CD4-positive, alpha-beta T cell treated with Interleukin-2 at 100 ng/mL for 4 hours (primary cell): ENCODE data around the gene MYO18A.

Source experiments
- DNase-seq: peaks from one replicate; pipeline ENCODE4 v3.0.0-alpha.2; 2020; ENCODE audit warnings: low spot score

Gene MYO18A

DNA sequence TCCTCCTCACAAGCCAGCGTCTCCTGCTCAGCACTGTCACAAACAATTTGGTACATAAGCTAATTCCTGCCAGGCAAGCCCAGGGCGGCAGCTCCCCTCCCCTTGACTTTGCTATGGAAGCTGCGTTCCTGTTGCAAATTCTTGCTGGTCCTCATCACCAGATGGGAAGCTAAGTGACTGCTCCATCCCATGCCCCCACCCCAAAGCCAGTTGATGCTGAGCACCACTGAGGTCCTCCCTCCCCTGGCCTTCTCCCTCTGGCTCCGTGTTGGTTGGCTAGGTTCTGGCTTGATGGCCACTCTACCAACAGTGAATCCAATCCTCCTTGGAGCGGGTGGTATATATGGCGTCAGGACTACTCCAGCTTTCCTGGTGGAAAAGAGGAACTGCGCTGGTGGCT, 102.9 kb downstream of the MYO18A start:
- DNase-seq: no peak

DNA sequence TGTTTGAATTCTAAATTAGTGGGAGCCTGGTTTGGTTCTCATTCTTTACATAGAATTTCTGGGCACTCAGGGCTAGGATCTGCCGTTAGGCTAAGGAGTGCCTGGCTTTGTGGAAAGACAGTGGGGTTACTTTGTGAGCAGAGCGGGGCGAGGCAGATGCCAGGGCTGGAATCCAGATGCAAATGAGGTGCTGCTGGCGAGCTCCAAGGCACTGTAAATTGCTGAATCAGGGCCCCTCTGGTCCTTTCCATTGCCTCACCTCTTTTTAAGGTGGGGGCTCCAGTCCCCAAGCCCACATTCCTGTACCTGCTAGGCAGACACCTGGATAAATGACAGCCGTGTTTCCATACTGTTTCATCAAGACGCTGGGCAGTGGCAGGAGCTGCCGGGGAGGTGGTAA, 103.5 kb downstream of the MYO18A start:
- no peak for DNase-seq

DNA sequence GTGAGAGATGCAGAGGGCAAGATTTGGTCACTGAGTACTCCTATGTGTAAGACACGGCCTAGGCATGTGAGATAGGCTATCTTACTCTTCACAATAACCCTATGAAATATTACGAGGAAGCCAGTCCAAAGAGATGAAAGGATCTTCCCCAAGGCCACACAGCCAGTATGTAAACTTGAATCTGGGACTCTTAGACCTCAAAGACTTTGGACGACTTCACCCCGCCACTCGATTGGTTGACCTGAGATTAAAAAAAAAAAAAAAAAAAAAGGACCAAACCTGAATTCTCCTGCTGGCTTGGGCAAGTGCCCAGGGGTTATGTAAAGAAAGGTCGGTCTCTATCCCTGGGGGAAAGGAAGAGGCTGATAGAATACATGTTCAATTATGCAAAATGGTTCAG, 104.1 kb downstream of the MYO18A start:
- DNase-seq: no peak

DNA sequence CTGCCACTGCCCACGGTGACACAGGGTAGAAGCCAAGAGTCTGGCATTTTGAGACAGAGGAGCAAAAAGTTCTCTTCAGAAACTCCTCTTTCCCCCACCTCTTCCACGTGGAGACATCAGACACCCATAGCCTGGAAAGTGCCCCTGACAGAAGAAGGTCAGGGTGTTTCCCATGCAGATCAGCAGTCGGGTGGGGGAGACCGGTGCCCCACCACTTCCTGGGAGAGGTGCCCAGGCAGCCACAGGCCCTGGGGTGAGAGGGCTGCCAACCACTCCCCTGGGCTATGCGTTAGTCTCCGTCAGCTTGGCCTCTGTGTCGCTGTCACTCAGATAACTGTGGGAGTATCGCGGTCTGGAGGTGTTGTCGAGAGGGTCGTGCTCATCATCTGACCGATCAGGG, 105.7 kb downstream of the MYO18A start:
- DNase-seq: no peak

DNA sequence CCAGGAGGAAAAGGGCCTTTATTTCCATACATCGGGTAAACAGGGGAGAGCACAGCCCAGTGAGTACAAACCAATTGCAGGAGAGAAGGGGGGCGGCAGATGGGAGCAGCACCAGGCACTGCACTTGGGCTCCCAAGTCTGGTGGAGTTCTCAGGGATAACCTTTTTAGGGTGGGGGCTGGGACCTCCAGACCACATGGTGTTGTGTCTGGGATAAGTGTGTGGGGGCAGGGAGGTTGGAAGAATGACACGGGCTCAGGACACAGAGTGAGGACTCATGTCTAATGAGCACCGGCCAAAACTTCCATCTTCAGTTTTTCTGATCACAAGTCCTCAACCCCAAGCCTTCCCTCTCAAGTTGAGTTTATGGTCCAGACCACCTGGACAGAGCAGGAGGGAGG, 106.7 kb downstream of the MYO18A start:
- no peak for DNase-seq

DNA sequence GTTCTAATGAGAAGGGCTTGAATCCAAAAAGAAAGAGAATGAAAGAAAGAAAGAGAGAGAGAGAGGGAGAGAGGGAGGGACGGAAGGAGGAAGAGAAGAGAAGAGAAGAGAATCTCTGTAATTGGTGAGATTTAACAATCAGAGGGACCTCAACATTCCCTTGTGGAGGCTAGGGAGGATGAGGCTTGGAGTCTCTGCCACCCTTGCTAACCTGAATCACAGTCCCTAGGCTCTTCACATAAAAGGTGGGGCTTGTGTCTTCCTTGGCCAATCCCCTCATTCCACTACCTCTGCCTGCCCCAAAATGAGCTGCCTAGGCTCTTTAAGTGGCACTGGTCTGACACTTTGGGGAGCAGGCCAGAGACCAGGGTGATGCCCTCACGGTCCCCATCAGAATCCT, 107.2 kb downstream of the MYO18A start:
- no peak for DNase-seq

DNA sequence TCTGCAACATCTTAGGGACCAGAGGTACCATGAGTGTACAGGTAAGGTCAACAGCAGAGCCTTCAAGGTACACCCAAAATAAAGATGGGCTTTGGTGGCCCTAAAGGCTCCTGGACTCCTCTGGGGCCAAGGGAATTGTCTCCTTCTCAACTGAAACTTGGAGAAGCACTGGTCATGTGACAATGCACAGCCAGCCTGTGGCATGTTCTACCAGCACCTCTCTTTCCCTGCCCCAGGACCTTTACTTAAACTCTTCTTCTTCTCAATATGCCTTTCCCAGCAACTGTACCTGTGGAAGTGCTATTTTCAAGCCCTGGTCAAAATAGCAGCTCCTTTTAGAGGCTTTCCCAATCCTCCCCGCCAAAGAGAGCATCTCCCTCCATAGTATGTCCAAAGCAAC, 108.9 kb downstream of the MYO18A start:
- DNase-seq: no peak

DNA sequence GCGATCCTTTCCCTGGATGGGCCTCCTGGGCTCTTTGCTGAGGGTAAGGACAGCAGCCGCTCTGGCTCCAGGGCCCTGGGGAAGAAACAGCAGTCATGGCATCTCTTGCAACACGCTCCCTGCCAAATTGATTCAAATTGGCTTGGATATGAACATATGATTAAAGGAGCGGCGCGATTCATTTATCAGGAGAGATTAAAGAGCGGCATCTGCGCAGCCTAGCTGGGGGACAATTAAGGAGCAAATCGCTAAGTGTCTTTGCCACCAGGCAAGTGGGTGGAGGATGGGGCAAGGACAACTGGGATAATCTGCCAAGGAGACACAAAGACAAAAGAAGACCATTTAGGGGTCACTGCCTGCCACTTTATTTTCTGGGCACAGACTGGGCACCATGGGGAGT, 109.4 kb downstream of the MYO18A start:
- DNase-seq: no peak

DNA sequence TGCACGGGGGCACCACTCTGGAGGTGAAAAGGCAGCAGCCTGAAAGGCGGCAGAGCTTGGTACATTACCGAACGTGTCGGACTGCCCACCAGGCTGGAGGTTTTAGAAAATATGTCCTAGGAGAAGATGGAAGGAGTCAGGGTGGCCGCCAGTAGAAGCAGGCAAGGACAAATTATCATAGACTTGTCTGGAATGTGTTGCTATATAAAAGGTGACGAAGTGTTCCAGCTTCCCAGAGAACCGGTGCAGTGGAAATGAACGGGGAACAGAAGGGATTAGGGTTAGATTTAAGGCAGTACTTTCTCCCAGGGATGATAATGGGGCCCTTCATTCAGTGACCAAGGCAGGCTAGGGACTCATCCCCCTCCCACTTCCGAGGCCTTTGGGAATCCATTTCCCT, 109.9 kb downstream of the MYO18A start:
- no peak for DNase-seq

DNA sequence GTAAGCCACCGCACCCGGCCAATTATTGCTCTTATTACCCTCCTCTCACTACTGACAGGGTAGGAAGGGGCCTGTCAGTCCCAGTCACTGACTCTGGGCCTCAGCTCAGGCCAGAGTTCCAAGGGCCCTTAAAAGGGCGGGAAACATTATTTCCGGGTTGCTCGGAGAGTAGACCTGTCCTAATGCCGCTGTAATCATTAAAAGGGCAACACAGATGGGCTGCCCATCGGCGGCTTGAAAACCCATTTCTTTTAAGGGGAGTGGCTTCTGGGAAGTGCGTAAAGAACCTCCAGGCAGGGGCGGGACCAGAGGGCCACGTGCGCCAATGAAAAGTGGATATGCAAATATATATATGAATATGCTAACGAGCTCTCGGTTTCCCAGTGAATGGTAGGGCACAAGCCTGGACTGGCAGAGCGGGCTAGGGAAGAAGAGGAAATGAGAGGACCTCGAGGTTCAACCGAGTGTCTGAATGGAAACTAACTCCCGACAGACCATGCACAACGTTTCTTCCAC, 110.6 kb downstream of the MYO18A start:
- DNase-seq: no peak

DNA sequence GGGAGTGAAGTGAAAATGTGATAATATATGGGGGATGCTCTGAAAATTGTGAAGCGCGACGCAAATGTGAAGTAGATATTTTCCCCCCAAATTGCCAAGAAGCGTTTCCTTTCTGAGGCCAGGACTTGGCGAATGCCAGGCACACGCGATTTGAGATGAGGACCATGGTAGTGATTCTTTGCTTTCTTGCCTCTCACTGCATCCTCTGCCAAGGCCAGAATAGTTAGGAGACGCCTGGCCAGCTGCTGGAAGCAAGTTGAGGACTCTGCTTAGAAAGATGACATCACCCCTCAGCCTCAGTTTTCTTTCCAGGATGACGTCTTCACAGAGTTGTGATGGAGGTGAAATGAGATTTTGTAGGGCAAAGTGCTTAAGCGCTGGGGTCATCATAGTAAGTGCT, 111.4 kb downstream of the MYO18A start:
- no peak for DNase-seq

DNA sequence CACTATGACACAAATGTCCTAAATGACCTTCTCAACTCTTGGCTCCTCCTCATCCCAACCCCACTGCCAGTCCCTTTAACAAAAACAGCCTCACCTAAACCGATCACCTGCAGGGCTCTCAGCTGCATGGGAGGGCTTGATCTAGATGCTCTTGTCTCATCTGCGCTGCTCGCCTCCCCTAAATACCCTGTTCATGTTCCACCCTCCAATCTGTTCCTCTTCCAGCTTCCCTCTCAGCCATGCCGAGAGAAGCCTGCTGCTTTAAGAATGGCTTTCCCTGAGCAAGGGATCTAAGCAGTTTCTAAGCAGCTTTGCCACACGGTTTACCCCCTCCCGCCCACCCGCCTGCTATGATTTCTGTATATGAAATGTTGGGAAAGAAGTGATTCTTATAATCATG, 113.6 kb downstream of the MYO18A start:
- no peak for DNase-seq

DNA sequence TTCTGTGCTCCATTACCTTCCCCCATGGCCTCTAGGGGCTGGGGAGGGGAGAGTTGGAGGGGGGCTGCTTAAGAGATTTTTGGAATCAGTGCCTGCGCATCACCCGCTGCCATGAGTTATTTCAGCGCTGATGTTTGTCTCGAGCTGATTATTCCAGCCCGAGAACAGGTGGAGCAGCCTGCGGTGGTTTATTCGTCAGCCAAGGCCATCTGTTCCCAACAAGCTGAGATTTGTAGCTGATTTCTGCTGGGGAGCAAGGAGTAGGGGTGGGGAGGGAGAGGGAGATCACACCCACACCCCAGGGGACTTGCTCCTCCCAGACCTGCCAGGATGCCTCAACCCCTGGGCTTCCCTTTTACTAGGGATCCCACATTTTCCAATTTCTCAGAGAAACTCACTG, 114.2 kb downstream of the MYO18A start:
- DNase-seq: no peak

DNA sequence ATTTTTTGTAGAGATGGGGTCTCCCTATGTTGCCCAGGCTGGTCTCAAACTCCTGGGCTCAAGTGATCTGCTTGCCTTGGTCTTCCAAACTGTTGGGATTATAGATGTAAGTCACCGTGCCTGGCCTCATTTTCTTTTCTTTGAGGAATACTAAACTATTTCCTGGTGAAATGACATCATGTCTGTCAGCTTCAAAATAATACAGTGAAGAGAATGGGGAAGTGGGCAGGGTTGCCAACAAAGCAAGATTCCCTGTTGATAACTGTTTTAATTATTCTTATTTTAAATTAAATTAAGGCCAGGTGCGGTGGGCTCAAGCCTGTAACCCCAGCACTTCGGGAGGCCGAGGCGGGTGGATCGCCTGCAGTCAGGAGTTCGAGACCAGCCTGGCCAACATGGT, 116.2 kb downstream of the MYO18A start:
- no peak for DNase-seq

DNA sequence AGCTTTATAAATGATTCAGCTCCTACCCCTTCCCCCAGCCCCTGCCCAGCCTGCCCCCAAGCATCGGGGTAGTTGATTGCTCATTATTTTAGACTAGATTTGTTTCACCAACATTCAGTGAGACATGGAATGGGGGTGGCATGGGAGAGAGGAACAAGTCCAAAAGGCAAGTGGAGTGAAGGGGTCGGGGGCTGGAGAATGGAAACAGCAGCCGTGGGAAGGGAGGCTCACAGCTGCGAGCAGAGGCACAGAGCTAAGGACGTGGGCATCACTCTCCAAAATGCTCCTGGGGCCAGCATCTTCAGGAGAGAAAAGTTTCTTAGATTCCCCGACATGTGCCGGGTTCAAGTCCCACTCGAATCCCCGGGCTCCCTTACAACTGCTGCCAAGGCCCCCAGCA, 118.0 kb downstream of the MYO18A start:
- DNase-seq: no peak

DNA sequence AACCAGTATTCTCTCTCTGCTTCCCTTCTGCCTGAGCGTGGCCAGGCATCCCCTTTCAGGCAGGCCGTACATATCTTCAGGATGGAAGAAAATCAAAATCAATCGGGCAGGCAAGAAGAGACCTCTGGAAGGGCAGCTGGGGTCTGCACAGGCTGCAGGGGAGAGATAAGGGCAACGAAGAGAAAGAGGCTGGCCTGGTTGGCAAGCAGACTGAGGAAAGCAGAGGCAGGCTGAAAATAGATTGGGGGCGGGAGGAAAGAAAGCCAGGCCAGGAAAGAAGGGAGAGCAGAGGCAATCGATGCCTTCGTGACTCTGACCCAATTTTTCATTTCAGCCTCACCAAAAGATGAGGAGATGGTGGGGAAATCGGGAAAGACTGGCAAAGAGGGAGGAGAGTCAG, 119.2 kb downstream of the MYO18A start:
- no peak for DNase-seq

DNA sequence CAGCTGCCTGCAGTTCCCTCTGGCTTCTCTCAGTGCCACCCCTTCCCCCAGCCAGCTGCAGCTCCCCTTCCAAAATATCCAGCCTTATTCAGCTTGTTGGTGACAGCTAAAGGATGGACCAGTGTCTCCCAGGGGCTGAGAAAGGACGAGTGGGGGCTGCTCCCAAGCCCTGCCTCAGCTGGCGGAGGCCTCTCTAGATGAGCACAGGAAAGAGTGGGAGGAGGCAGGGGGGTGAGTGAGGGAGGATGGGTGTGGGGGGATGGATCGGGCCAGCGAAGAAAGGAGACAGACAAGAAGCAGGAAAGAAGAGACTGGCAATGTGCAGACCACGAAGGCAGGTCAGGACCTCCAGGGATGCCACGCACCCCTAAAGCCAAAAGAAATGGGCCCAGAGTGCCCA, 119.7 kb downstream of the MYO18A start:
- no peak for DNase-seq

DNA sequence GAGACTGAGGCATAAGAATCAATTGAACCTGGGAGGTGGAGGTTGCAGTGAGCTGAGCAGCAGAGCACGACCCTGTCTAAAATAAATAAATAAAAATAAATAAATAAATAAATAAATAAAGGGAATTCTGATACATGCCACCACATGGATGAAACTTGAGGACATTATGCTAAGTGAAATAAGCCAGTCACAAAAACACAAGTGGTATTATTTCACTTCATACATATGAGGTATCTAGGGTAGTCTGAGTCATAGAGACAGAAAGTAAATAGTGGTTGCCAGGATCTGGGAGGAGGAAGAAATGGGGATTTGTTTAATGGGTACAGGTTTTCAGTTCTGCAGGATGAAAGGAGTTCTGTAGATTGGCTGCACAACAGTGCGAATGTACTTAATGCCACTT, 120.9 kb downstream of the MYO18A start:
- DNase-seq: no peak

DNA sequence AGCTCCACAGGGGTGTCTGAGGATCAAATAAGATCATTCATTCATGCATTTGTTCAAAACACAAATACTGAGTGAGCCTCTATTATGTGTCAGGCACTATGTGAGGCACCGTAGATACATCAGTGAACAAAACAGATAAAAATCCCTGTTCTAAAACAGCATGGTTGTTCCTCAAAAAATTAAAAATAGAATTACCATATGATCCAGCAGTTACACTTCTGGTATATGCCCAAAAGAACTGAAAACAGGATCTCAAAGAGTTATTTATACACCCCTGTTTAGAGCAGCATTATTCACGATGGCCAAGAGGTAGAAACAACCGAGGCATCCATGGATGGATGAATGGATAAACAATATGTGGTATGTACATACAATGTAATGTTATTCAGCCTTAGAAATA, 121.8 kb downstream of the MYO18A start:
- no peak for DNase-seq

DNA sequence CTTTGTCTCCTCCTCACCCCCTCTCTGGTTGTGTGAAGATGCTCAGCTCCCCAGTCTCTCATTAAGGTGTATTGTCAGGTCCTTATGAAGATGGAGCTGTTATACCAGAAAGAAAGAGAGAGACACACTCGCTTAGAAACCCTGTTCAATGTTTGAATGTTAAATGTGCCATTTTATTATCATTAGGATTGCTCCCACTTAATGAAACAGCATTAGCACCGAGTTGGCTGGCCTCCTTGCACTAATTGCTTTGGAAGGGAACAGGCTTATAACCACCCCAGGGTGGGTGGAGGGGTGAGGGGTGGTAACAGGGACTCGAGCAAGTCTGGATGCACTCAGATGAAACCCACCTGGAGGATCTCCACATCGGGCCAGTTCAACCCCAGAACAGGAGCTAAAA, 122.8 kb downstream of the MYO18A start:
- DNase-seq: no peak

DNA sequence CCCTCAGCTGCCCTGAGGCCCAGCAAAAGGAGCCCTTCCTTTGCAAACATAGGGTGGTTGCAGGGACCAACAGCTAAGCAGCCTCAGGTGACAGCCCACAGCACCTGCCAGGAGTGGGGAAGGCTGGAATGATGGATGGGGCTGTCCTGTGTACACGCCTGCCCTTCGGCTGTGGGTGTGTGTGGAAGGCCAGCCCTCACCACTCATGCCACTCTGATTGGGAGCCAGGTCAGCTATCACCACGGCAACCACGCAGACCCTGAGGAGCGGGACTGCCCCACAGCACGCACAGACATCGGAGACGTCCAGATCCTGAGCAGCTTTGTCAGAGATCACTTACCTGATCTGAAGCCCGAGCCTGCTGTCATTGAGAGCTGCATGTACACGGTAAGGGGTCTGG, 125.4 kb downstream of the MYO18A start:
- no peak for DNase-seq

DNA sequence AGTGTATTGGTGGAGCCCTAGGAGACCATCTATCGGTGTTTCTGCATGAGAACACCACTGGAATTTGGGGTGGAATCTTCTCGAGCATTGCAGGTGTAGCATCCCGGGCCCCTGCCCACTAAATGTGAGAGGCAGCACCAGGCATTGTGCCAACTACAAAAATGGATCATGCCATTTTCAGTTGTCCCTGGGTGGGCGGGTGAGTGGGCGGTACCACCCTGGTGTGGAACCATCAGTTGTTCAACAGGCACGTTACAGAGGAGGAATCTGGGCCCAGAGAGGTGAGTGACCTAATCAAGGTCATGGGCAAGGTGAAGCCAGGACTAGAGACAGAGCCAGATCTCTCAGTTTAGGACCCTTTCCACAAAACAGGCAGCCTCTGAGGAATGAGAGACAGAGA, 128.5 kb downstream of the MYO18A start:
- DNase-seq: no peak

DNA sequence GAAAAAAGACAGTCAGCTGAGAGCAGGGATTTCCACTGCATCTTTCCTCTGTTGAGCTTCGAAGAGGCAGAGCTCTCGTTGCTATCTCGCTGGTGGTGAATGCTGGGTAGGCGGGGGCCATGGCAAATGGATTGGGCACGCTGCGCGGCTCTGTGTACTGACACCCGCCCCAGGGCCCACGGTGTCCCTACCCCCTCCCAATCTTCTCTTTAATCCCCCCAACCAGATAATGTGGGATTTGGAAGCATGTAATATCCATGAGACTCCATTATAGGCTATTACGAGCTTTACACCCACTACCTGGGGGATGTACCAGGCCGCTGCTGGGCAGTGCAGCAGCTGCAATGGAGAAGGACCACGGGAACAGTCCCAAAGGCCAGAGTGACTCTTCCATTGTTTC, 129.0 kb downstream of the MYO18A start:
- DNase-seq: no peak

DNA sequence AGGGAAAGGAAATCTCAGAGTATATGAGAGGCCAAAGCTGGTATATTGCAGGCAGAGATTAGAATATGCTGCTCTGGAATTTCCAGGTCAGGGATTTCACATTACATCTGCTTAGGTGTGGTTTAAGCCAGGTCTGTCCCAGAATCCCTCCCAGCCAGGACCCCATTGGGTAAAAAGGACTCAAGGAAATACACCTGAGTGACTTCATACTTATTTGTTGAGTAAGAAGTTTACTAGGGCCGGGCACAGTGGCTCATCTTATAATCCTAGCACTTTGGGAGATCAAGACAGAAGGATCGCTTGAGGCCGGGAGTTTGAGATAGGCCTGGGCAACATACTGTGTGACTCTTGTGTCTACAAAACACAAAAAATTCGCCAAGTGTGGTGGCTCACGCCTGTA, 130.0 kb downstream of the MYO18A start:
- DNase-seq: no peak

DNA sequence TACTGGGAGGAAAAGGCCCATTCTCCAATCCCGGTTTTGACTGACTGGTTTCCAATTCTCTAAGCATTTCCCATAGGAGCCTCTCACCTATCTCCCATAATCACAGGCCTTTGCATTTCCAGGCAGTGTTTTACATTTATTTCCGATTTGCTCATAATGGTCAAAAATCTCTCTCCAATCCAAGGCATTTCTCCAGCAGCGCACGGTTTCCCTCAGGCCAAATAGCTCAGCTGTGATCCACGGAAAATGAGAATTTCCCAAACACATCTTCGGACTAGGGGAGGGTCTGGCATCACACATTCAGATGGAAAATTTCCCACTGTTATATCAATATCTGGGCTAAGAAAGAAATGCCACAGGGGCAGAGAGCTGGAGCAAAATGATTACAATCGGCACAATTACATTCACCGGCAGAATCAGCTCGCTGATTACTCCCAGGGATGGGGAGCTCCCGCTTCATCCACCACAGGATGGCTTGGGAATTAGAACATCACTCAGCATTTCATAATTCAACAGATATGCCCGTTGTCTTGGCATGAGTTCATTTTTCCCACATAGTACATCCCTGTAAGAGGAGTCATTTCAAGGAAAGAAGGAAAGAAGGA, 130.6 kb downstream of the MYO18A start:
- no peak for DNase-seq
